B cell (primary cell): Measurements from ENCODE around the gene B4GALNT4. TPM values are rescaled to one million over a fixed set of nuclear protein-coding genes. Genes with fewer than 3 reads are reported as not detected.

Source experiments
- ATAC-seq: fragments of 200-7000 bp; cut with Tn5 transposase; one replicate; pipeline ENCODE4 v1.10.0; 2021; ENCODE audit warnings: low read depth, mild to moderate bottlenecking, moderate number of reproducible peaks, moderate library complexity
- CTCF ChIA-PET: fragments of 350-600 bp; sonication (Branson Sonifier 250); formaldehyde crosslinking; loops from one replicate; lab custom pipeline; 2021; ENCODE audit warnings: antibody characterized with exemption, inconsistent platforms; lab: Charles Lee
- POLR2A ChIA-PET: fragments of 350-600 bp; sonication (Branson Sonifier 250); formaldehyde crosslinking; loops from one replicate; lab custom pipeline; 2021; ENCODE audit warnings: antibody characterized with exemption; lab: Charles Lee
- DNase-seq: peaks from one replicate; pipeline ENCODE4 v3.0.0; 2013
- H2AFZ ChIP-seq: 2 replicates; pipeline ENCODE4 v1.6.1; 2012; ENCODE audit warnings: mild to moderate bottlenecking, low read depth, low read length; ENCODE audit not compliant: insufficient read depth, poor library complexity, severe bottlenecking
- H3K27ac ChIP-seq, 2 donors: 1 replicate in 1 of 2; 2 replicates in 1 of 2; pipeline ENCODE4 v1.5.1; 2012 to 2013; ENCODE audit warnings: low read length in 2 of 2, mild to moderate bottlenecking in 2 of 2, moderate library complexity in 1 of 2
- H3K27me3 ChIP-seq, 4 experiments: fragments of 200-600 bp in 1 of 4; sonication (generic) in 1 of 4; replicated peaks in 1 of 4; 1 replicate in 2 of 4; 2 replicates in 2 of 4; pipeline versions ENCODE4 v1.6.1 to v1.7.0; 2013 to 2016; ENCODE audit warnings: low read length in 3 of 4, mild to moderate bottlenecking in 2 of 4, mixed read lengths in 1 of 4, moderate library complexity in 1 of 4; ENCODE audit not compliant: insufficient read depth in 4 of 4, control insufficient read depth in 3 of 4; ENCODE audit errors: control extremely low read depth in 1 of 4
- H3K36me3 ChIP-seq, 2 experiments: replicated peaks in 1 of 2; 1 replicate in 1 of 2; 2 replicates in 1 of 2; pipeline versions ENCODE4 v1.6.1 to v1.7.1; 2013; ENCODE audit warnings: low read length in 1 of 2; ENCODE audit not compliant: insufficient read depth in 2 of 2, control insufficient read depth in 1 of 2; ENCODE audit errors: control extremely low read depth in 1 of 2, extremely low read depth in 1 of 2
- H3K4me1 ChIP-seq, 2 donors: fragments of 200-600 bp in 1 of 2; sonication (generic) in 1 of 2; 1 replicate in 1 of 2; 2 replicates in 1 of 2; pipeline versions ENCODE4 v1.5.1 to v1.6.1; 2013 to 2017; ENCODE audit warnings: low read length in 2 of 2; ENCODE audit not compliant: control insufficient read depth in 2 of 2, insufficient read depth in 2 of 2
- H3K4me2 ChIP-seq: replicated peaks from 2 replicates; pipeline ENCODE3; 2012; ENCODE audit warnings: mild to moderate bottlenecking, low read depth, low read length; ENCODE audit not compliant: poor library complexity, severe bottlenecking
- H3K4me3 ChIP-seq, 5 experiments: fragments of 200-600 bp in 1 of 5; sonication (generic) in 1 of 5; 1 replicate in 3 of 5; 2 replicates in 2 of 5; pipeline versions ENCODE4 v1.5.1 to v1.7.0; 2011 to 2016; ENCODE audit warnings: low read length in 4 of 5, mild to moderate bottlenecking in 4 of 5, low read depth in 2 of 5, control low read depth in 1 of 5, moderate library complexity in 1 of 5; ENCODE audit not compliant: insufficient read depth in 1 of 5; ENCODE audit errors: control extremely low read depth in 1 of 5, extremely low read depth in 1 of 5
- H3K79me2 ChIP-seq: fragments of 200-600 bp; sonication (generic); one replicate; pipeline ENCODE4 v1.6.0; 2016; ENCODE audit warnings: low read length; ENCODE audit not compliant: control insufficient read depth, insufficient read depth
- H3K9ac ChIP-seq: fragments of 200-600 bp; sonication (generic); 2 replicates; pipeline ENCODE4 v1.6.1; 2017; ENCODE audit warnings: mild to moderate bottlenecking, low read length, moderate library complexity
- H3K9me3 ChIP-seq, 3 donors: one replicate each; pipeline versions ENCODE4 v1.6.1 to v1.7.1; 2013; ENCODE audit warnings: low read length in 2 of 3; ENCODE audit not compliant: control insufficient read depth in 2 of 3, insufficient read depth in 1 of 3; ENCODE audit errors: control extremely low read depth in 1 of 3
- H4K20me1 ChIP-seq: 2 replicates; pipeline ENCODE4 v1.6.0; 2012; ENCODE audit warnings: mild to moderate bottlenecking, low read length; ENCODE audit not compliant: insufficient read depth, control insufficient read depth, poor library complexity, severe bottlenecking
- H3K27ac Mint-ChIP-seq: one replicate; pipeline ENCODE4 v1.8.0; 2021; ENCODE audit warnings: mixed read lengths
- H3K27me3 Mint-ChIP-seq: one replicate; pipeline ENCODE4 v1.8.0; 2021; ENCODE audit warnings: mixed read lengths
- H3K4me1 Mint-ChIP-seq: one replicate; pipeline ENCODE4 v1.8.0; 2021; ENCODE audit warnings: mixed read lengths
- H3K4me3 Mint-ChIP-seq: one replicate; pipeline ENCODE4 v1.8.0; 2021; ENCODE audit warnings: mixed read lengths
- H3K9me3 Mint-ChIP-seq: one replicate; pipeline ENCODE4 v1.8.0; 2022; ENCODE audit warnings: mixed read lengths; ENCODE audit not compliant: insufficient read depth
- EZH2 ChIP-seq: IDR thresholded peaks from 2 replicates; pipeline ENCODE4 v1.6.1; 2012; ENCODE audit warnings: borderline replicate concordance, low read depth, mild to moderate bottlenecking, moderate library complexity, low read length; ENCODE audit not compliant: insufficient read depth, poor library complexity, severe bottlenecking
- WGBS: methylation state at CpG from one replicate; pipeline ENCODE4 v1.1.5; 2013; ENCODE audit warnings: missing lambda C conversion rate; ENCODE audit not compliant: insufficient coverage; 5-methylcytosine and 5-hydroxymethylcytosine counted together
- intact Hi-C: fragments of 100-400 bp; cut with micrococcal nuclease; formaldehyde crosslinking; loops from one replicate; pipeline ENCODE4 v1.10.0; 2022
- polyA plus RNA-seq: library from polyadenylated mRNA; depleted of rRNA; stranded (reverse); fragments of >200 nt; gene quantifications from 2 replicates; pipeline ENCODE4 v1.2.3, GENCODE V29; 2012
- total RNA-seq, 2 donors: library from RNA; stranded (reverse); fragments of 120-200 nt in 1 of 2; gene quantifications; 1 replicate in 1 of 2; 2 replicates in 1 of 2; pipeline versions ENCODE4 v1.2.3 to v1.2.4, GENCODE V29; 2013 to 2022
- TF ChIP-seq, protein P1 (sequence below): fragments of 200-600 bp; IDR thresholded peaks from one replicate; pipeline ENCODE4 v1.8.0; 2022; ENCODE audit warnings: antibody characterized with exemption, mild to moderate bottlenecking

B4GALNT4 gene
- total and polyA plus RNA-seq, 2 donors (not counting 1 experiment from before 2014, with no cell fraction given), result not detected

DNA sequence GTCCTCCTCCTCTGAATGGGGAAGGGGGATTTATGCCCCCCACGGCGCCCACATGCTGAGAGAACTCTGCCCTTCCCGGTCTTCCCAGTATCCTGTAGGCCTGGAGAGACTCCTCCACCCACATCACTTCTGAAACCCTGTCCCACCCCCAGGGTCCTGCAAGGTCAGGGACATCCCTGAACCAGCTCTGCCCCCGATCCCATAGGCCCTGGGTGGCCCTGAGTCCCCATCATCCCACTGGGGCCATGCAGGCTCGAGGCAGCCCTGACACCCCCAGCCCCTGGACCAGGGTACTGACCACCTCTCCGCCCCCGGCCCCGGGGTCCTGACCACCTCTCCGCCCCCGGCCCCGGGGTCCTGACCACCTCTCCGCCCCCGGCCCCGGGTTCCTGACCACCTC is 11.7 kb downstream of the B4GALNT4 start:
- Mint-ChIP-seq H3K4me3 (no peak overlapping the region), H3K27ac (no peak overlapping the region), H3K4me1 (no peaks in the 10 kb centered on the region), H3K9me3 (no peaks in the 10 kb centered on the region), H3K27me3 (peaks cover 17% of the 10 kb centered on the region)
- Histone ChIP-seq H3K27ac (no peak overlapping the region), H3K4me2 (no peak overlapping the region), H3K4me1 (no peaks in the 10 kb centered on the region), H4K20me1 (no peaks in the 10 kb centered on the region), H3K36me3 (no peaks in the 10 kb centered on the region), H2AFZ (no peak overlapping the region), H3K4me3 (no peak overlapping the region), H3K9me3 (peaks cover 0 to 6% (median 0%) of the 10 kb centered on the region in 3 donors), H3K9ac (no peak overlapping the region), H3K79me2 (no peaks in the 10 kb centered on the region), H3K27me3 (peaks cover 0 to 3% (median 0%) of the 10 kb centered on the region in 4 experiments)
- DNase-seq, result no peak
- POLR2A ChIA-PET, result no interaction called here
- ATAC-seq, result no peak
- TF ChIP-seq EZH2, result no peak
- TF ChIP-seq, protein P1, sequence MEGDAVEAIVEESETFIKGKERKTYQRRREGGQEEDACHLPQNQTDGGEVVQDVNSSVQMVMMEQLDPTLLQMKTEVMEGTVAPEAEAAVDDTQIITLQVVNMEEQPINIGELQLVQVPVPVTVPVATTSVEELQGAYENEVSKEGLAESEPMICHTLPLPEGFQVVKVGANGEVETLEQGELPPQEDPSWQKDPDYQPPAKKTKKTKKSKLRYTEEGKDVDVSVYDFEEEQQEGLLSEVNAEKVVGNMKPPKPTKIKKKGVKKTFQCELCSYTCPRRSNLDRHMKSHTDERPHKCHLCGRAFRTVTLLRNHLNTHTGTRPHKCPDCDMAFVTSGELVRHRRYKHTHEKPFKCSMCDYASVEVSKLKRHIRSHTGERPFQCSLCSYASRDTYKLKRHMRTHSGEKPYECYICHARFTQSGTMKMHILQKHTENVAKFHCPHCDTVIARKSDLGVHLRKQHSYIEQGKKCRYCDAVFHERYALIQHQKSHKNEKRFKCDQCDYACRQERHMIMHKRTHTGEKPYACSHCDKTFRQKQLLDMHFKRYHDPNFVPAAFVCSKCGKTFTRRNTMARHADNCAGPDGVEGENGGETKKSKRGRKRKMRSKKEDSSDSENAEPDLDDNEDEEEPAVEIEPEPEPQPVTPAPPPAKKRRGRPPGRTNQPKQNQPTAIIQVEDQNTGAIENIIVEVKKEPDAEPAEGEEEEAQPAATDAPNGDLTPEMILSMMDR, result no peak
- intact Hi-C loops, result no loop called here
- WGBS, result 100% methylated on average over 8 of the region's 14 CpGs
- CTCF ChIA-PET, result interaction anchor here (0.6 to 1.0 kb wide), 2 partner anchors 16 to 76 kb away, joined by 3 read pairs; no protein-coding TSS in a partner anchor

- no peak overlapping the region for H3K4me3 Mint-ChIP-seq
- POLR2A ChIA-PET, result no interaction called here
- ATAC-seq, result no peak
These were observed 12.3 kb downstream of the B4GALNT4 start for GRCh38 chr11:381501-382072.

More at GRCh38 chr11:381501-382072, 12.3 kb downstream of the B4GALNT4 start:
- 54% methylated on average over 24 of the region's 35 CpGs for WGBS
- Histone ChIP-seq H3K9me3 (peaks cover 0 to 12% (median 5%) of the 10 kb centered on the region in 3 donors), H3K27me3 (peaks cover 0 to 3% (median 0%) of the 10 kb centered on the region in 4 experiments), H4K20me1 (no peaks in the 10 kb centered on the region), H3K4me3 (no peak overlapping the region), H3K36me3 (no peaks in the 10 kb centered on the region), H3K4me2 (no peak overlapping the region), H3K9ac (no peak overlapping the region), H2AFZ (no peak overlapping the region), H3K27ac (no peak overlapping the region), H3K4me1 (no peaks in the 10 kb centered on the region), H3K79me2 (no peaks in the 10 kb centered on the region)
- intact Hi-C loops, result no loop called here
- peaks cover 17% of the 10 kb centered on the region for H3K27me3 Mint-ChIP-seq
- H3K27ac Mint-ChIP-seq, result no peak overlapping the region
- CTCF ChIA-PET, result interaction anchor here (1.0 kb wide), 1 partner anchor 15 kb away, joined by 3 read pairs; no protein-coding TSS in a partner anchor
- no peak for DNase-seq
- H3K9me3 Mint-ChIP-seq, result no peaks in the 10 kb centered on the region
- no peaks in the 10 kb centered on the region for H3K4me1 Mint-ChIP-seq
- TF ChIP-seq, protein P1, result no peak
- TF ChIP-seq EZH2, result no peak
